Measurements from ENCODE around the gene DLK2. TPM values are rescaled to one million over a fixed set of nuclear protein-coding genes. Genes with fewer than 3 reads are reported as not detected.
A peak's percentile ranks its signal among the peaks of the same experiment; 100 is the strongest.

DLK2 gene
- total and polyA plus RNA-seq, 2 of the 13 experiments (the other 11 are each of a cell fraction or from before 2014, with no cell fraction given): 1.2 to 3.8 TPM

DNA sequence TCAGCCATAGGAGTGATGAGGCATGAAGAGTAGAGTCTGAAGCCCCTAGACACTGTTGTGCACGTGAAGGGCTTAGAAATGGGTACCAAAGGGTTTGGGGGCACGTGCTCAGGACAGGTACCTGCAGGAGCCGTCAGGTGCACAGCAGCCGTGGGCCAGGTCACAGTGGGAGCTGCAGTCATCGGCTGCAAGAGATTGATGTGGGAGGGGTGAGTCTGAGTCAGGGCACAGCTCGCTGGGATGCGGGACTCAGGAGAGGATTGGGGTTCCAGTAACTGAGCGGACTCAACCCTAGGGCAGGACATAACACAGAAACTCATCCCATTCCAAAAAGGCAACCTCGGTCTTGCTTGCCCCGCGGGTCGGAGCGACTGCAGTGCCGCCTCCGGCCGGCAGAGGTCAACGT is 1.1 kb downstream of the DLK2 start (continued):
- TF ChIP-seq CENPT (CRISPR knock-in tag; IDR thresholded peaks at IDR 0.05; ENCODE audit: low read depth) (0 out of 2 replicates have a peak, but pooled peaks have one; percentile 72), ZSCAN25 (CRISPR knock-in tag; IDR thresholded peaks at IDR 0.05) (0 out of 2 replicates have a peak, but pooled peaks have one; percentile 58), ZNF547 (CRISPR knock-in tag; IDR thresholded peaks at IDR 0.05) (0 out of 2 replicates have a peak, but pooled peaks have one; percentile 71), SETDB1 (CRISPR knock-in tag; IDR thresholded peaks at IDR 0.05; ENCODE audit: borderline replicate concordance) (no peak), BORCS8-MEF2B (CRISPR knock-in tag; IDR thresholded peaks at IDR 0.05) (peak; percentile 87), CEBPB (IDR thresholded peaks at IDR 0.05; ENCODE audit: borderline replicate concordance, low read depth, low read length) (no peak), EZH2 (conservative IDR thresholded peaks at IDR 0.05; ENCODE audit: low read depth, low read length) (no peak), MTF2 (CRISPR knock-in tag; IDR thresholded peaks at IDR 0.05; ENCODE audit: borderline replicate concordance) (peak; percentile 98; the same call in 1 of the 2 replicates), ZNF274 (CRISPR knock-in tag; IDR thresholded peaks at IDR 0.05) (peak; percentile 75; the same call in 1 of the 2 replicates), SMYD3 (CRISPR knock-in tag; IDR thresholded peaks at IDR 0.05) (0 out of 2 replicates have a peak, but pooled peaks have one; percentile 20), MEIS1 (CRISPR knock-in tag; IDR thresholded peaks at IDR 0.05; ENCODE audit: borderline replicate concordance) (no peak), ZNF589 (CRISPR knock-in tag; conservative IDR thresholded peaks at IDR 0.05) (no peak; the same call in 1 of the 2 replicates)
- TF ChIP-seq, protein P1, sequence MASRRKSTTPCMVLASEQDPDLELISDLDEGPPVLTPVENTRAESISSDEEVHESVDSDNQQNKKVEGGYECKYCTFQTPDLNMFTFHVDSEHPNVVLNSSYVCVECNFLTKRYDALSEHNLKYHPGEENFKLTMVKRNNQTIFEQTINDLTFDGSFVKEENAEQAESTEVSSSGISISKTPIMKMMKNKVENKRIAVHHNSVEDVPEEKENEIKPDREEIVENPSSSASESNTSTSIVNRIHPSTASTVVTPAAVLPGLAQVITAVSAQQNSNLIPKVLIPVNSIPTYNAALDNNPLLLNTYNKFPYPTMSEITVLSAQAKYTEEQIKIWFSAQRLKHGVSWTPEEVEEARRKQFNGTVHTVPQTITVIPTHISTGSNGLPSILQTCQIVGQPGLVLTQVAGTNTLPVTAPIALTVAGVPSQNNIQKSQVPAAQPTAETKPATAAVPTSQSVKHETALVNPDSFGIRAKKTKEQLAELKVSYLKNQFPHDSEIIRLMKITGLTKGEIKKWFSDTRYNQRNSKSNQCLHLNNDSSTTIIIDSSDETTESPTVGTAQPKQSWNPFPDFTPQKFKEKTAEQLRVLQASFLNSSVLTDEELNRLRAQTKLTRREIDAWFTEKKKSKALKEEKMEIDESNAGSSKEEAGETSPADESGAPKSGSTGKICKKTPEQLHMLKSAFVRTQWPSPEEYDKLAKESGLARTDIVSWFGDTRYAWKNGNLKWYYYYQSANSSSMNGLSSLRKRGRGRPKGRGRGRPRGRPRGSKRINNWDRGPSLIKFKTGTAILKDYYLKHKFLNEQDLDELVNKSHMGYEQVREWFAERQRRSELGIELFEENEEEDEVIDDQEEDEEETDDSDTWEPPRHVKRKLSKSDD (CRISPR knock-in tag; IDR thresholded peaks at IDR 0.05; ENCODE audit: low read depth): 0 out of 2 replicates have a peak, but pooled peaks have one; percentile 28
- TF ChIP-seq, protein P2, sequence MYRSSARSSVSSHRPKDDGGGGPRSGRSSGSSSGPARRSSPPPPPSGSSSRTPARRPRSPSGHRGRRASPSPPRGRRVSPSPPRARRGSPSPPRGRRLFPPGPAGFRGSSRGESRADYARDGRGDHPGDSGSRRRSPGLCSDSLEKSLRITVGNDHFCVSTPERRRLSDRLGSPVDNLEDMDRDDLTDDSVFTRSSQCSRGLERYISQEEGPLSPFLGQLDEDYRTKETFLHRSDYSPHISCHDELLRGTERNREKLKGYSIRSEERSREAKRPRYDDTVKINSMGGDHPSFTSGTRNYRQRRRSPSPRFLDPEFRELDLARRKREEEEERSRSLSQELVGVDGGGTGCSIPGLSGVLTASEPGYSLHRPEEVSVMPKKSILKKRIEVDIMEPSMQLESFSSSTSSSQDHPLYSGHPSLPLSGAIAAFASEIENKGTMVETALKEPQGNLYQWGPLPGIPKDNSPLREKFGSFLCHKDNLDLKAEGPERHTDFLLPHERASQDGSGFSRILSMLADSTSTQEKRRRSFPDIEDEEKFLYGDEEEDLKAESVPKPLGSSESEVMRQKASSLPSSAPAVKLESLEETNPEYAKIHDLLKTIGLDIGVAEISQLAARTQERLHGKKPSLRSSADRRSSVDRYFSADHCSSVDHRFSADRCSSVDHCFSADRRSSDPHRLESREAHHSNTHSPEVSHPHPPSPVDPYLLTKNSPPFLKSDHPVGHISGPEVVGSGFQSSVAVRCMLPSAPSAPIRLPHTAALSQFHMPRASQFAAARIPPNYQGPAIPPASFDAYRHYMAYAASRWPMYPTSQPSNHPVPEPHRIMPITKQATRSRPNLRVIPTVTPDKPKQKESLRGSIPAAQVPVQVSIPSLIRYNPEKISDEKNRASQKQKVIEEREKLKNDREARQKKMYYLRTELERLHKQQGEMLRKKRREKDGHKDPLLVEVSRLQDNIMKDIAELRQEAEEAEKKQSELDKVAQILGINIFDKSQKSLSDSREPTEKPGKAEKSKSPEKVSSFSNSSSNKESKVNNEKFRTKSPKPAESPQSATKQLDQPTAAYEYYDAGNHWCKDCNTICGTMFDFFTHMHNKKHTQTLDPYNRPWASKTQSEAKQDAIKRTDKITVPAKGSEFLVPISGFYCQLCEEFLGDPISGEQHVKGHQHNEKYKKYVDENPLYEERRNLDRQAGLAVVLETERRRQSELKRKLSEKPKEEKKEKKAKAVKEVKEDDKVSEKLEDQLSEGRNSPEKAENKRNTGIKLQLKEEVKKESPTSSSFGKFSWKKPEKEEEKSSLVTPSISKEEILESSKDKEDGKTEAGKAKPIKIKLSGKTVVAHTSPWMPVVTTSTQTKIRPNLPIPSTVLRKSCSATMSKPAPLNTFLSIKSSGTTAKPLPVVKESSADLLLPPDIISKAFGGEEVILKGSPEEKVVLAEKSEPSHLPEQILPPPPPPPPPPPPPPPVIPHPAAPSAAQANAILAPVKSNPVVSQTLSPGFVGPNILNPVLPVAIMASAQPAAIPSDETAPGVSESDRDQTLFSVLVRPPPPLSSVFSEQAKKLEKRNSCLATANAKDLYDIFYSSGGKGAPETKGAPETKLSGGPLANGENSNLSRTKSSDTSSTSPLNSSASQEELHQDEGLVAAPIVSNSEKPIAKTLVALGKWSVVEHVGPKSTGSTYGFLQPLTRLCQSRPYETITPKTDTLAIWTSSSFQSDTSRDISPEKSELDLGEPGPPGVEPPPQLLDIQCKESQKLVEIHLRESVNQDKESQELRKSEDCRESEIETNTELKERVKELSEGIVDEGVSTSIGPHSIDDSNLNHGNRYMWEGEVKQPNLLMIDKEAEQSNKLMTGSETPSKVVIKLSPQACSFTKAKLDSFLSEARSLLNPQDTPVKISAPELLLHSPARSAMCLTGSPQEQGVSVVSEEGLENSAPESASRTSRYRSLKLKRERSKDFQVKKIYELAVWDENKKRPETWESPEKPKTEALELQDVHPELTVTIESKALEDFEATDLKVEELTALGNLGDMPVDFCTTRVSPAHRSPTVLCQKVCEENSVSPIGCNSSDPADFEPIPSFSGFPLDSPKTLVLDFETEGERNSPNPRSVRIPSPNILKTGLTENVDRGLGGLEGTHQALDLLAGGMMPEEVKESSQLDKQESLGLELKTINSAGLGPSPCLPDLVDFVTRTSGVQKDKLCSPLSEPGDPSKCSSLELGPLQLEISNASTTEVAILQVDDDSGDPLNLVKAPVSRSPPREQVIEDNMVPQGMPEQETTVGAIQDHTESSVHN (CRISPR knock-in tag; IDR thresholded peaks at IDR 0.05): 0 out of 2 replicates have a peak, but pooled peaks have one; percentile 60
